Measurements from ENCODE around the gene NEDD4L. TPM values are rescaled to one million over a fixed set of nuclear protein-coding genes. Genes with fewer than 3 reads are reported as not detected.

NEDD4L gene
- total RNA-seq, 1 donor: 31.5 TPM

GRCh38 chr18:58323866-58324762 lies 280.1 kb downstream of the NEDD4L start:
- H3K4me3 ChIP-seq (ENCODE audit: low read depth, low read length): no peak overlapping the region
- DNase-seq (ENCODE audit: low read depth): no peak
- no peak for TF ChIP-seq CTCF (IDR thresholded peaks at IDR 0.05; ENCODE audit: insufficient read depth, low read depth, low read length)

- H3K4me3 ChIP-seq (ENCODE audit: low read depth, low read length): no peak overlapping the region
- DNase-seq (ENCODE audit: low read depth): no peak
- TF ChIP-seq CTCF (IDR thresholded peaks at IDR 0.05; ENCODE audit: insufficient read depth, low read depth, low read length): no peak
These were observed 280.9 kb downstream of the NEDD4L start for GRCh38 chr18:58324824-58325480.

GRCh38 chr18:58325494-58325893 lies 281.5 kb downstream of the NEDD4L start:
- no peak for TF ChIP-seq CTCF (IDR thresholded peaks at IDR 0.05; ENCODE audit: insufficient read depth, low read depth, low read length)

GRCh38 chr18:58334061-58334460 lies 290.0 kb downstream of the NEDD4L start:
- no peak overlapping the region for H3K4me3 ChIP-seq (ENCODE audit: low read depth, low read length)
- no peak for TF ChIP-seq CTCF (IDR thresholded peaks at IDR 0.05; ENCODE audit: insufficient read depth, low read depth, low read length)
- DNase-seq (ENCODE audit: low read depth): no peak

More at GRCh38 chr18:58325494-58325893, 281.5 kb downstream of the NEDD4L start:
- H3K4me3 ChIP-seq (ENCODE audit: low read depth, low read length): no peak overlapping the region
- DNase-seq (ENCODE audit: low read depth): peak; percentile 65

GRCh38 chr18:58335223-58335622 lies 291.2 kb downstream of the NEDD4L start:
- TF ChIP-seq CTCF (IDR thresholded peaks at IDR 0.05; ENCODE audit: insufficient read depth, low read depth, low read length): no peak
- DNase-seq (ENCODE audit: low read depth): no peak
- no peak overlapping the region for H3K4me3 ChIP-seq (ENCODE audit: low read depth, low read length)

- no peak for DNase-seq (ENCODE audit: low read depth)
- no peak overlapping the region for H3K4me3 ChIP-seq (ENCODE audit: low read depth, low read length)
- peak; percentile 41 for TF ChIP-seq CTCF (IDR thresholded peaks at IDR 0.05; ENCODE audit: insufficient read depth, low read depth, low read length)
These were observed 291.8 kb downstream of the NEDD4L start for GRCh38 chr18:58335821-58336220.

Measured in fibroblast of villous mesenchyme (primary cell).